SK-MEL-5 (cell line): ENCODE measurements around the gene CLSTN2. TPM values are rescaled to one million over a fixed set of nuclear protein-coding genes. Genes with fewer than 3 reads are reported as not detected.

ENCODE experiments used
- DNase-seq: peaks from one replicate; pipeline ENCODE4 v3.0.0-alpha.2; 2016; ENCODE audit warnings: low read depth, low spot score
- in situ Hi-C: cut with HindIII; loops from 2 replicates; pipeline ENCODE4 v1.10.0; 2016; ENCODE audit warnings: low sequenced_read_pairs, high pct_unique_total_duplicates, low pct_unique_long_range_greater_than_20kb
- small RNA-seq, 2 experiments: library from RNA; depleted of rRNA; stranded (forward); fragments of <200 nt; gene quantifications; one replicate each; pipeline ENCODE3, GENCODE V24; 2014
- total RNA-seq: library from RNA; depleted of rRNA; stranded (reverse); fragments of >200 nt; shearing (Covaris generic); gene quantifications from 2 replicates; pipeline ENCODE4 v1.2.3, GENCODE V29; 2014

The CLSTN2 gene
- total RNA-seq, 1 experiment from 2014 or later = not detected

DNA sequence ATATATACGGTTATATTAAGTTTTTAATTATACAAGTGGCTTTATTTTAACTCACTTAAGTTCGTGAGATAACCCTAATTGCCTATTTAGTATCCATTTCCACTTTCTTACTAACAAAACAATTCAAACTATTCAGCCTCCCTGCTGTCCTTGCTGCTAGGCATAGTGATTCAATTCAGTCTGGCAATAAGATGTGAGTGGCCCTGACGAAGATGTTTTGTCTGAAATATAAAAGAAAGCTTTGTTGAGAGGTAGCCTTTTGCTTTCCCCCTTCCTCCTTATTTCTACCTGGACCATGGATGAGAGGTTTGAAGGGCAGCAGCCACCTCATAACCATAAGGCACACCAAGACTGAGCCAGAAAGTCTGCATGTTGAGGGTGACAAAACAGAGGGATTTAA, 653.6 kb downstream of the CLSTN2 start:
- DNase-seq = peak; percentile 31
- in situ Hi-C loops = no loop called here

DNA sequence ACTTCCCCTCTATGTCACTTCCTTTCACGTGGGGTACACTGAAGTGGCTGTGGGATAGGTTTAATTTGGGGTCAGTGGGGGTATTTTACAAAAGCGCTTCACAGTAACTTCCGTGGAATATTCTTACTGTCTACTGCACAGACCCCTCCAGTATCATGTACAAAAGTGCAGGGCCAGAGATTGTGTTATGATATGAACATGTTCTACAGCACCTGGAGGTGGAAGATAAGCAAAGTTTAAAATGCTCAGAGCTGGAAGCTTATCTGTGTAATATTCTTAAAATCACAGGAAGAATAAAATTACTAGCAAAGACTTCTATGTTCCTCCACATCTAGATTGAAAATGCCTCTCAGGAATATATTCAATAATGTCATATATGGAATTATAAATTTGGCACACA, 658.8 kb downstream of the CLSTN2 start:
- no peak for DNase-seq
- in situ Hi-C loops = no loop called here

DNA sequence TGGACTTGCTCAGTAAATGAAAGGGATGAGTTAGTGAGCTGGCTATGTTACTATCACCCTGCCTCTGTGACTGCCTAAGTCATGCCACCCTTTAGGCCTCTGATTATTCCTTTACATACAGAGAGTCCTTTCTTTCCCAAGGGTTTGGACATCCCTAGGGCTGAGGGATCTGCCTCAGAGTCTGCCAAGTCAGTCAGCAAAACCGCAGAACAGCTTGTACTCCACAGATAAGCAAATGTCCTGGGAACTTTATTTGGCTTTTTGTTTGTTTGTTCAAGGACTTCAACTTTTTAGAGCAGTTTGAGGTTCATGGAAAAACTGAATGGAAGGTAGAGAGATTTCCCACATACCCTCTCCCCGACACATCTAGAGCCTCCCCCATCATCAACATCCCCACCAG, 660.3 kb downstream of the CLSTN2 start:
- peak; percentile 90 for DNase-seq
- in situ Hi-C loops = no loop called here

DNA sequence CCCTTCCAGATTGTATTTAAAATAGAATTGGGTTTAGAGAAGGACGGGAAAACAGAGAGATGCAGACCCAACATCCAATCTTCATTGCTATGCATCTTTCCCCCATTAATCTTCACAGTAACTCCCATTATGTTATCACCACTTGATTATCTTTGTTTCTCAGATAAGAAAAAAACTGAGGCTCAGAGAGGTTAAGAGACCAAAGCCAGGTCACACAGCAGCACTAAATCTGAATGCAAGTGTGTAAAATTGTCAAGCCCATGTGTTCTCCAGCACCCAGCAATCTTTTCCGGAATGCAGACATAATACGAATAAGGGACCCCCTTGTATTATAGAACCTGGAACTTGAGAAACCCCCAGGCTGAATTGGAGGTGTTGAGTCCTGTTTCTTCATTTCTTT, 662.4 kb downstream of the CLSTN2 start:
- no peak for DNase-seq
- in situ Hi-C loops = no loop called here

DNA sequence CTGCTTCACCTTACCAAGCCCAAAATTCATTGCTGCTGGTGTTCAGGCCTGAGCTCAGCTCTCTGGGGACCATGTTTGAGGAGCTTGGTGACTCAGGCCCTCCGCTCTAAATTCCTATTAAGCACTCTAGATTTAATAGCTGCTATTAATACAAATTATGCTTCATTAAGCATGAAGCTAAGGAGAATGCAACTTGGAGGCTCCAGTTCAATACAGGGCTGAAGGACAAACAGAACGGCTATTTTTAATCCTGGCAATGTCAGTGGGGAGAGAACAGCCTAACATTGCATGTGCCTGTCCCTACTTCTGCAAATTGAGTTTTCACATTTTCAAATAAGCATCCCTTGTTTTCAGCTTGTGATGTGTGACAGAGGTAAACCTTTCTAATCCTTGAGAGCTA, 662.8 kb downstream of the CLSTN2 start:
- in situ Hi-C loops = no loop called here

DNA sequence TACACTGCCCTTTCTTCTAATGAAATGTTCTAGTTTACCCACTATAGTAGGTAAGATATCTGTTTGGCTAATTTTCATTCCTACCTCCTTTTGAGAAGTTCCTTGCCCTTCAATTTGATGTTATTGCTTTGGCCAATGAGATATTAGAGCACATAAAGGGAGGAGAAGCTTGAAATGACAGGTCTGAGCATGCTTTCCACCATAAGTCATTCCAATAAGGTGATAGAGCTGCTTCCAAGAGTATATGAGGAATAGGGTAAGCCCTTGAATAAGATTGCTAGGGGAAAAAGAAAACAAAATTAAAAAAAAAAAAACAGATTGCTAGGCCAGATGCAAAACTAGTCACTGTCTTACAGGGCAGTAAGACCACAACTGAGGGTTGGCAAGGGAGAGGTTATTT, 664.0 kb downstream of the CLSTN2 start:
- no peak for DNase-seq
- in situ Hi-C loops = no loop called here

More for the DNA sequence above, 662.8 kb downstream of the CLSTN2 start:
- no peak for DNase-seq

DNA sequence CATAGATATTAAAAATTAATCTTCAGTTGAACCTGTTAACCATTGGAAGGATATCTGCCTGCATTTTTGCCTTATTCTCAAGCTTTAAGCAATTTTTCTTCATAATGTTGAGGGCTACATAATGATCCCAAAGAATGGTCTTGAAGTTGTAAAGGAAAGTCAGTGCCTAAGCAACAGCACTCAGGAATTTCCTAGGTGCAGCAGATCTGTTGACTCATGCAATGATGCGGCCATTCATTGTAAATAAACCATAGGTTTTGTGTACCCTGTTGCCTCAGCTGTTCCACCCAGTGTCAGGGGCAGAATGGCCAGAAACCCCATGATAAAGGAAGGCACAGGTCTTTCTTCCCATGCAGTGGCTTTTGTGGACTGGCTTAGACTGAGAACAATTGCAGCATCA, 664.5 kb downstream of the CLSTN2 start:
- in situ Hi-C loops = no loop called here
- DNase-seq = no peak

DNA sequence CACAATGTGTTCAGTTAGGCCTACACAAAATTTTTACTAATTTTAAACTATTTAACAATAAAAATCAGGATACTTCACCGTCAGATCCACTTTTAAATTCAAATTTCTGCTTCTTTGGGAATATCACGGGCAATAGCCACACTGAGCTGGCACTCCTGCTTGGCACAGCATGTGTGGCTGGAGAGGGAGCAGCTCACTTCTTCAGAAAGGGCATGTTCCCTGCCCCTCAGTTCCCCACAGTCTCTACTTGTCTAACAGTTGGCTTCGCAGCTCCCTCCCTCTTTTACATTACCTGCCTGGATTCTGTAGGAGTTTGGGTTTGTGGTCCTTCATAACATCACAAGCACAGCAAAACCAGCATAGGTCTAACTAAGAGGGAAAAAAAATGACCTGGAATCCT, 666.9 kb downstream of the CLSTN2 start:
- in situ Hi-C loops = no loop called here
- no peak for DNase-seq

DNA sequence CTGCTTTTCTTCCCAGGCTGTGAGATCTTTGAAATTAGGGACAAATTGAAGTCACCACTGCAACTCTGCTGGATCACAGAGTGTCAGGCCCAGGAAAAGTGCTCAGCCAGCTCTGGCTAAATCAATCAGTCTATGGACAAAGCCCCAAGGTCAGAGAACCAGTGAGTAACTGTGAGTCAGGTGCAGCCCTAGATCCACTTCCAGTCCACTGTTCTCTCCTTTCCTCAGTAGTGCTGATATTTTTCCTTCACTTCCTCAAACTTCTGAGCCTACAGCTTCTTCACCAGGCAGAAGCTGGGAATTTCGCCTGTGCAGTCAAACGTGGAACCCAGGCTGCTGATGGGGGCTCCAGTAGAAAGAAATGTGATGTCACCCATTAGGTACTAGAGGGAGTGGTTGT, 667.8 kb downstream of the CLSTN2 start:
- DNase-seq = no peak
- in situ Hi-C loops = no loop called here

DNA sequence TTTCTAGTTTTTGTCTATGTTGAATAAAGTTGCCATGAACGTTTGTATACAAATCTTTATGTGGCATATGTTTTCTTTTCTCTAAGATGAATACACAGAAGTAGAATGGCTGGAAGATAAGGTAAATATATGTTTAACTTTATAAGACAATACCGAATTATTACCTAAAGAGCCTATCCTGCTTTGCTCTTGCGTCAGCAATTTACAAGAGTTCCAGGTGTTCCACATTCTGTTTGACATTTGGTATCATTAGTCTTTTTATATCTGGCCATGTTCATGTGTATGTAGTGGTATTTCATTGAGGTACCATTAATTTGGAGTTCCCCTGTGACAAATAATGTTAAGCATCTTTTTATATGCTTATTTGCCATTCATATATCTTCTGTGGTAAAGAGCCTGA, 668.8 kb downstream of the CLSTN2 start:
- in situ Hi-C loops = no loop called here
- no peak for DNase-seq

DNA sequence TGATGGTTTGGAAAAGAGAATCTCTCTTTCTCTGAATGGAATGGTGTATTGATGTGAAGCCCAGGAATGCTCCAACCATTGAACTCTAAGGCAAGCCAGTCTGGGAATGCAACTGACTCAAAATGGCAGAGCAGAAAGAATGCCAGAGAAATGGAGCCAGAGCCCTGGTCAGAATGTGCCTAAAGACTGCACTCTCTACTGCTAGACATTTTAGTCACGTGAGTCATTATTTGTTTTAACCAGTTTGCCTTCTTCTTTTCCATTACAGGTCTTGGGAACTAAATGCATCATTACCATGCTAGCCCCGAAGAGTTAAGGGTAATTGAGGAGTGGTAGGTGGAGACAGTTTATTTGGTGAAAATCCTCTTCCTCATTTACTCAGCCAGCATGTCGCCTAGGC, 675.6 kb downstream of the CLSTN2 start:
- in situ Hi-C loops = no loop called here
- no peak for DNase-seq

DNA sequence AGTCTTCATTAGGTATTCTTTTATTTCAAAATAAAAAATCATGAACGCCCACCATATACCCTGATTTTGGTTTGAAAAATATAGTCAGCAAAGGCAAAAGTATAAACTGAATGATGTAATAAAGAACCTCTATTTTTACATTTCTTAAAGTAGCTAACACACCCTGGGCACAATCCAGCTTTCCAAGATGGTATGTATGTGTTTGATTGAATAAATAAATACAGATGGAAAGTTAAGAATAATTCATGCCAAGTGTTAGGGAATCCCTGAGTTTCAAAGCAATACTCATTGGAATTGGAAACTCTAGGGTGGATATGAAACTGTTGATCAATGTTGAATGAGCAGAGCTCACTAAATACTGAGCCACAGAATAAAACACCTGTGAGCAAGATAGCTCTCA, 679.0 kb downstream of the CLSTN2 start:
- DNase-seq = no peak
- in situ Hi-C loops = no loop called here

DNA sequence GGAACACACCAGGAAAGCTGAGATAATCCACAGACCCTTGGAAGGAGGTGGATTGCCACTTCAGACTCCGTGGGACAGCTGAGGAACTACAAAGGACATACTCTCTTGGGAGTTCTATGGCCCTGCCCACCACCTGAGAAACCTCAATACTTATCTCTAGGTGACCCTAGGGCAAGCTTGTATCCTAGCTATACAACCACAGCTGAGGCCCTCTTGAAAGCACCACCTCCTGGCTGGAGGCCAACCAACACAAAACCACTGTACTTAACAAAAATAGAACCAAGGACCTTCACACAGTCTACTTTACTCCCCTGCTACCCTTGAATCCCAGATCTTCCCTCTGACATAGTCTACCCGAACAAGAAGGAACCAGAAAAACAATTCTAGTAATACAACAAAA, 682.1 kb downstream of the CLSTN2 start:
- no peak for DNase-seq
- in situ Hi-C loops = no loop called here

DNA sequence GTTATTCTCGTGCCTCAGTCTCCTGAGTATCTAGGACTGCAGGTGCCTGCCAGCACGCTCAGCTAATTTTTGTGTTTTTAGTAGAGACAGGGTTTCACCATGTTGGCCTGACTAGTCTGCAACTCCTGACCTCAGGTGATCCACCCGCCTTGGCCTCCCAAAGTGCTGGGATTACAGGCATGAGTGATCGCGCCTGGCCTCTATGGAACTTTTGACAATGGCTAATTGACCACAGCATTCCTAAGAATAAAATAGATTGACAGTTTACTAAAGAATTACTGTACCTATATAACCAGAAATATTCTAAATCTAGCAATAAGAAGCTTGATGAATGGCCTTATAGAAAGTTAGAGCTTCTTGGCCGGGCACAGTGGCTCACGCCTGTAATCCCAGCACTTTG, 691.9 kb downstream of the CLSTN2 start:
- DNase-seq = no peak
- in situ Hi-C loops = no loop called here

Small RNA genes lying within 50 kb of the gene (small RNA-seq; reads per million reads assigned to genes)
- 0 reads per million in 2 experiments for gene AC048346.1
